ENCODE measurements around the gene BRK1.
"Not testable (repeated sequence)": the region's sequence is repeated elsewhere in the genome, so short reads cannot be mapped to it uniquely, and the experiment has no call there.

The BRK1 gene

DNA sequence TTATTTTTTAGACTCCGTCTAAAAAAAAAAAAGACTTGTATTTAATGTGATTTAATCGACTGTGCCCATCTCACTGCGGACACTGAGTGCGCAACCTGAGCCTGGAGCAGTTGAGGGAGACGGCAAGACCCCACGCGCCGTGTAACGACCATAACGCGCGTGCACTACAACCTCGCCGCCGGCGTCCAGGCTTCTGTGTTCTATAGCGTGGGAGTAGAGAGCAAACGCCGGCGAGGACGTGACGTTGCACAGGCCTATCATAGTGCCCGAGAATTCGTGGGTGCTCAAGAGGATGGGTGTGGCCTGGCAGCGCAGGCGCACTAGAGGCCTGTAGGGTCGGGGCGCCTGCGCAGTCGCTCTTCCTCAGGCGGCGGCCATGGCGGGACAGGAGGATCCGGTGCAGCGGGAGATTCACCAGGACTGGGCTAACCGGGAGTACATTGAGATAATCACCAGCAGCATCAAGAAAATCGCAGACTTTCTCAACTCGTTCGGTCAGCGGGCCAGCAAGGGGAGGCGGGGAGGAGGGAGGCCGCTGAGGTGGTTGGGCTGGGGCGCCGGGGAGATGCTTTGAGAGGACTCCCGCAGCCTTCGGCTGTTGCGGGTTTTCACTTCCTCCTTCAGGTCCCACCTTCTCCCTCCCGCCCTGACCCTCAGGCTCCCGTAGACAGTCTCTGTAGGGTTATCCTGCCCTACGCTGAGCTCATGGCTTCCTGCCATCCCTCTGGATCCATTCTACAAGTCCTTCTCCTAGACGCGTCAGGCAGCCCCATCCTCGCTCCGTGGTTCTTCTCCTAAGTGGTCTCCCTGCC lies at the start of gene BRK1:
Gene BRK1, plus strand, starts transcription at position 350 of the 812 bp plus-strand sequence. Its CDS starts 27 bp downstream, at position 377.
- DNase-seq, result peak; percentile 78

GRCh38 chr3:10070077-10070476 lies 45.4 kb upstream of the BRK1 start:
- DNase-seq, result not testable (repeated sequence)

DNA sequence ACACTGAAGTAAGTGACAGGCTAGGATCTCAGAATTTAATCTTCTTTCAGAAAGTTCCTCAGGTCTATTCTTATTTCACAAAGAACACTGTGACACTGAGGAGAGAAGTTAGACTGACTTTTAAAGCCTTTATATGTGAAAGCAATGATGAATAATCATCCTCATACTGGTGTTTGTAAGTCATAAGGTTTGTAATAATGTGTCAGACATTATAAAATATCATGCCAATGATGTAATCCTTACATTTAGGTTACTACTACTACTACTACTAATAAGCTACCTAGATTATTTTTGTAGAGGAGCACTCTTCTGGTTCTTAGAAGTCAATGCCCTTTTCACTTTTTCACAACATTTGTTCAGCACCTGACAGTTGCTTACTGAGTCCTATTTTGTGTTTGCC lies 40.8 kb upstream of the BRK1 start:
- no peak for DNase-seq

DNA sequence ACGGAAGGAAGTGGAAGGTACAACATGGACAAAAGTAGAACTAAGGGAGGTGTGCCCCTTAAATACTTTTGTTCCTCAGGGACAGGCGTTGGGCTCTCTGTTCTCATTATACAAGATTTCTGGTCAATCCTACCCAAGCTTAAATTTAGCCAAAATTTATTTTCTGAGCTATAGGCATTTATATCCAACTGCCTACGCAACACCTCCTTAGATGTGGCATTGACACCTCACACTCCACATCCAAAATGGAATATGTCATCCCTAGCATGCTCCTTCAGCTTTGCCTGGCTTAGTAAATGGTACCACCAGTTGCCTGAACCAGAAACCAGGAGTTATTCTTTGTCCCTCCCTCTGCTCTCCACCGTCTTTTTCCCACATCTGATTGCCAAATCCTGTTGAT lies 33.6 kb upstream of the BRK1 start:
- no peak for DNase-seq

DNA sequence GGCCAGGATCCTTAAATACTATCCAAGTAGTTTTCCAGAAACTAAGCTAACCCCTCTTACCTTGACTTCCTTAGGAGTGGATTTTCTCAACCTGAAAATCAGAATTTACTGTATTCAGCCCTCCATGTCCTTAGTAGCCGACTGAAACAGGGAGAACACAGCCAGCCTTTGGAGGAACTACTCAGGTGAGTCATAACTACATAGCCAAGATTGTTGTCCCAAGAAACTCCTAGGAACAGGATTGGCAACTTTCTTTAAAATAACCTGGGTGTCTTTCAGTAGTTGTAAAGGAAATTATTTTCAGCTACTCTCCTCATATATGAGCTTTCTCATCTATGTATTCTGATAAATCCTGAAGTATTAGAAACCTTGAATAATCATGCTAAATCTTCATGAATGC lies 29.7 kb upstream of the BRK1 start:
- no peak for DNase-seq

GRCh38 chr3:10088256-10088655 lies 27.2 kb upstream of the BRK1 start:
- DNase-seq, result no peak

- DNase-seq, result no peak
Observed at GRCh38 chr3:10090179-10090578, 25.3 kb upstream of the BRK1 start.

DNA sequence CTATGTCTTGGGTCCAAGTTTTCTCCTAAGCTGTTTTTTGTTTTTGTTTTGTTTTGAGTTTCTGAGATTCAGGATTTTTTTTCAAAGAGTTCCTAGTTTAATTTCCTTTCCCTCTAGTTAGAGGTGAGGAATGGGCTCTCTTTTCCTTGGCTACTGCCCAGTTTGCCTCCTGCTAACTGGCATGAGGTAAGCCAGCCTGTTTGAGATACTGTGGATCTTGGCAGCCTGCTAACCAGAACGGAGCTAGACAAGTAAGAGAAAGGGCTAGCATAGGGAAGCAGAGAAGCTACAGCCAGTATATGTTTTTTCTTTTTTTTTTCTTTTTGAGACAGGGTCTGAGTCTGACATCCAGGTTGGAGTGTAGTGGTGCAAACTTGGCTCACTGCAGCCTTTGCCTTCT lies 24.7 kb upstream of the BRK1 start:
- DNase-seq, result not testable (repeated sequence)

DNA sequence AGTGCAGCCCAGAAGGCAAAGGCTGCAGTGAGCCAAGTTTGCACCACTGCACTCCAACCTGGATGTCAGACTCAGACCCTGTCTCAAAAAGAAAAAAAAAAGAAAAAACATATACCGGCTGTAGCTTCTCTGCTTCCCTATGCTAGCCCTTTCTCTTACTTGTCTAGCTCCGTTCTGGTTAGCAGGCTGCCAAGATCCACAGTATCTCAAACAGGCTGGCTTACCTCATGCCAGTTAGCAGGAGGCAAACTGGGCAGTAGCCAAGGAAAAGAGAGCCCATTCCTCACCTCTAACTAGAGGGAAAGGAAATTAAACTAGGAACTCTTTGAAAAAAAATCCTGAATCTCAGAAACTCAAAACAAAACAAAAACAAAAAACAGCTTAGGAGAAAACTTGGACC lies 24.1 kb upstream of the BRK1 start:
- not testable (repeated sequence) for DNase-seq

DNA sequence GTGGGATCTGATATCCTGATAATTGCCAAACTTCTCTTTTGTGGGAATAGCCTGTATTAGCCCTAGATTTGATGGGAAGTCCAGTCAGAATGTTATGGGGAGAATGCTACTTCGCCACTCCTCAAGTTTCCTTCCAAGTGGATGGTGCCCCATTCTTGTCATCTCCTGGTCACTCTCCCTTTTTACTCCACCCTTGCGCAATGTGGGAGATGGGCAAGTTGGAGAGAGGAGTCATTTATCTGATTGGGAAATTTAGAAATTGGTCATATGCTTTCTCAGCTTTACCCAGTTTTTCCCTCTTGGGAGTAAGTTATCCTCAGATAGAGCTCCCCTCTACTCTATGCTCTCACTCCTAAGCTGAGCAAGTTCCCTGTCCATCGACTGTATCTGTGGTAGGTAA lies 21.8 kb upstream of the BRK1 start:
- no peak for DNase-seq

GRCh38 chr3:10099041-10099440 lies 16.4 kb upstream of the BRK1 start:
- no peak for DNase-seq

DNA sequence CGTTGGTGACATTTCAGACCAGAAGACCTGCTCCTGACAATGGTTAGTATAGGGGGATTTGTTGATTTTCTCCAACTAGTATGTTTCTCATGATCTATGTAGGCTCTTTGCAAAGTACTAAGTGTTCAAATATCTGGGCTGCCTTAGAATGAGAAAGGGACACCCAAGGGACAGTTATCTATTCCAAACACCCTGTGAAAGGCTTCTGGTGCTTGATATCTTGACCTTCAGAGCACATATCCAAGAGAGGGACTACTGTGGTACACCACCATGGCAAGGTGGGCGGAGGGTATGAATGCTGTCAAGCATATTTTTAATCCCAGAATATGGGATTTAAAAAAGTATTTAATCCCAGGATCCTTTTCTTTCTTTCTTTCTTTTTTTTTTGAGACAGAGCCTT lies 8.6 kb upstream of the BRK1 start:
- no peak for DNase-seq

DNA sequence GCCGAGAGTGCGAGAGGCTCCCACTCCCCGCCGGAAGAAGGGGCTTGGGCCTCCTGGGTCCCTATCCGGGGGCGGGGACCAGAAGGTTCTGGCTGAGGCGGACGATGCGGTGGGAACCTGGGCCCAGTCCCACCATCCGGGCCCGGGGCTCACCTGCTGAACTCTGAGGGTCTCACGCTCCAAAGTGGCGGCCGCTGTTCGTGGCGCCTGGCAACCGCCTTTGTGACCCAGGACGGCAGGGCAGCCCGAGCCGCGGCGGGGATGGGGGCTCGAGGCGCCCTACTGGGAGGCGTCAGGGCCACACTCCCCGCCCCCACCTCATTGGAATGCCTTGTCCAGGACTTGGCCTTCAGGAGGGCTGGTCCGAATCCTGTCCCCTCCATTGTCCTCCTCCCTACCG lies 7.4 kb upstream of the BRK1 start, which contains the start of gene FANCD2OS:
Gene FANCD2OS, minus strand, starts transcription at position 165 of the 400 bp plus-strand sequence. CDS start 3,481 bp downstream, outside the sequence.
- DNase-seq, result no peak

GRCh38 chr3:10116138-10116460 lies 624 bp downstream of the BRK1 start:
- DNase-seq, result no peak

DNA sequence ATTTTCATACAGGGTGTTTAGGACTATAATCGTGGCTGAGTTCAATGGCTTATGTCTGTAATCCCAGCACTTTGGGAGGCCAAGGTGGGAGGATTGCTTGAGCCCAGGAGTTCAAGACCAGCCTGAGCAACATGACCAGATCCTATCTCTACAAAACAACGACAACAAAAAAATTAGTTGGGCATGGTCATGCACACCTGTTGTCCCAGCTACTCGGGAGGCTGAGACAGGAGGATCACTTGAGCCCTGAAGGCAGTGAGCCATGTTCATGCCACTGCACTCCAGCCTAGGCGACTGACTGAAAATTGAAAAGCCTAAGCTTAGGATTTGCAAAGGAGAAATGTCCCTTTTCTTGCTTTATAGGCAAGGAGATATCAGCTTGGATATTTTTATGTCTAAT lies 1.5 kb downstream of the BRK1 start:
- no peak for DNase-seq

DNA sequence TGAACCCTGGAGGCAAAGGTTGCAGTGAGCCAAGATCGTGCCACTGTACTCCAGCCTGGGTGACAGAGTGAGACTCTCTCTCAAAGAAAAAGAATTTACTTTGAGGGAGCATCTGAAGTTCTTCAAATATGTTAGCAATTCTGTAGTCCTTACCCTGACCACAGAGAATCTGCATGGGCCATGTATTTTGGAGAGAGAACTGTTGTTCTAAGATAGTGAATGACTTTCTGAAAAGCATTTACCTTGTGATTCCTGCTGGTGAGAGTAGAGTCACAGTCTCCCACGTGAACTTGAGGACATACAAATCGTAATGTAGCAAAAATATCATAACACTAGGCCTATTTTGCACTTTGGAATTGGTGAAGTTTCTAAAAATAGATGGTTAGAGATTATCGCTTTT lies 3.9 kb downstream of the BRK1 start:
- no peak for DNase-seq

- DNase-seq, result no peak
Observed at GRCh38 chr3:10121064-10121463, 5.6 kb downstream of the BRK1 start.

GRCh38 chr3:10122724-10123123 lies 7.2 kb downstream of the BRK1 start:
- DNase-seq, result no peak

GRCh38 chr3:10135872-10136271 lies 20.4 kb downstream of the BRK1 start:
- not testable (repeated sequence) for DNase-seq

DNA sequence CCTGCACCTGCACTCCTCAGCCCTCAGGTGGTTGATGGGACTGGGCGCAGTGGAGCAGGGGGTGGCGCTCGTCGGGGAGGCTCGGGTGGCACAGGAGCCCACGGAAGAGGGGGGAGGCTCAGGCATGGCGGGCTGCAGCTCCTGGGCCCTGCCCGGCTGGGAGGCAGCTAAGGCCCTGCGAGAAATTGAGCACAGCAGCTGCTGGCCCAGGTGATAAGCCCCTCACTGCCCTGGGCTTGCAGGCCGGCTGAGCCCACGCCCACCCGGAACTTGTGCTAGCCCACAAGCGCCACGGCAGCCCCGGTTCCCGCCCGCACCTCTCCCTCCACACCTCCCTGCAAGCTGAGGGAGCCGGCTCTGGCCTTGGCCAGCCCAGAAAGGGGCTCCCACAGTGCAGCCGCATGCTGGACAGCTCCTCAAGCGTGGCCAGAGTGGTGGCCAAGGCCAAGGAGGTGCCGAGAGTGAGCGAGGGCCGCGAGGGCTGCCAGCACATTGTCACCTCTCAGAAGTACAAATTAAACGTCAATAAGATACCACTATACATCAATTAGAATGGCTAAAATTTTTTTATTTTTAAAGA lies 21.0 kb downstream of the BRK1 start:
- DNase-seq, result no peak

DNA sequence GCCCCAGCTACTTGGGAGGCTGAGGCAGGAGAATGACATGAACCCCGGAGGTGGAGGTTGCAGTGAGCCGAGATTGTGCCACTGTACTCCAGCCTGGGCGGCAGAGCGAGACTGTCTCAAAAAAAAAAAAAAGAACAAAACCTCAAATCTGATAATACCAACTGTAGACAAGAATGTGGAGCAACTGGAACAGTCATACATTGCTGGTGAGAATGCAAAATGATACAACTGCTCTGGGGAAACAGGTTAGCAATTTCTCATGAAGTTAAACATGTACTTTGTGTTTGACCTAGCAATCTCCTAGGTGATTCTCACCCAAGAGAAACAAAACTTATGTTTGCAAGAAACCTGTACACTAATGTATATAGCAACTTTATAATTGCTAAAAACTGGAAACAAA lies 21.7 kb downstream of the BRK1 start:
- no peak for DNase-seq

- no peak for DNase-seq
Observed at GRCh38 chr3:10140996-10141546, 25.6 kb downstream of the BRK1 start.

DNA sequence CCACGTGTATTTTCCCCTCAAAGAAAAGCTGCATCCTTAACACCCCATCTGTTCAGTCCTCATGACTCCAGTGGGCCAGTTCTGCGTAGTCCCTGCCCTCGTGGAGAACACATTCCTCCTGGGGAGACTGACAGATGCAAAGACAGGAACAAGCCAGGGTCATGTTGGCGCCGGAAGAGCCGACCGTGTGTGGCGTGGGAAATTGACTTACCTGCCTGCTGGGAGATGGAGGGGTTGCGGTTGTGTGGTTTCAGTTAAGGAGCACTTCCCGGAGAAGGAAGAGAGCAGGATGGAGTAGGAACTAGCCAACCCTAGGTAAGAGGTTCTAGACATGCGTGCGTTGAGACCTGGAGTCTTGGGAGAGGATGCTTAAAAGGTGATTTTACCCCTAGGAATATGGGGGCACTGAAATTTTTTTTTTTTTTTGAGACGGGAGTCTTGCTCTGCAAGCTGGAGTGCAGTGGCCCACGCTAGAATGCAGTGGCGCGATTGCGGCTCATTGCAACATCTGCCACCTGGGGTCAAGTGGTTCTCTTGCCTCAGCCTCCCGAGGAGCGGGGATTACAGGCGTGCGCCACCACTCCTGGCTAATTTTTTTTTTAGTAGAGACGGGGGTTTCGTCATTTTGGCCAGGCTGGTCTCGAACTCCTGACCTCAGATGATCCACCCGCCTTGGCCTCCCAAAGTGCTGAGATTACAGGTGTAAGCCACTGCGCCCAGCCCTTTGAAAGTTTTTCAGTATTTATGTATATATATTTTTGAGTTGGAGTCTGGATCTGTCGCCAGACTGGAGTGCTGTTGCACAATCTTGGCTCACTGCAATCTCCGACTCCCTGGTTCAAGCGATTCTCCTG lies 27.5 kb downstream of the BRK1 start:
- no peak for DNase-seq
